GM12878 (cell line): ENCODE results near the gene SRPX2. TPM values are rescaled to one million over a fixed set of nuclear protein-coding genes. Genes with fewer than 3 reads are reported as not detected.

ENCODE experiments used
- ATAC-seq: fragments of 200-7000 bp; cut with Tn5 transposase; 3 replicates; pipeline ENCODE4 v1.9.1; 2020; ENCODE audit warnings: mild to moderate bottlenecking, moderate library complexity
- BruUV-seq: library from RNA; stranded (reverse); fragments of 400-500 nt; replicated peaks from 2 replicates; lab custom pipeline; 2021; lab: Mats Ljungman, UMichigan
- CTCF ChIA-PET: fragments of 300-600 bp; sonication (Branson Sonifier 250); formaldehyde crosslinking; extraction: SDS; loops from one replicate; lab custom pipeline; 2021; ENCODE audit warnings: inconsistent platforms; lab: Yijun Ruan, JAX
- POLR2A ChIA-PET: fragments of 350-600 bp; formaldehyde crosslinking; extraction: SDS; loops from one replicate; lab custom pipeline; 2021; ENCODE audit warnings: inconsistent platforms; lab: Charles Lee
- RAD21 ChIA-PET: fragments of 300-600 bp; sonication (Branson Sonifier 250); formaldehyde crosslinking; loops from one replicate; lab custom pipeline; 2023; ENCODE audit warnings: antibody characterized with exemption; ENCODE audit not compliant: unreplicated experiment; lab: Charles Lee
- SMC1A ChIA-PET: fragments of 300-600 bp; sonication (Branson Sonifier 250); formaldehyde crosslinking; loops from one replicate; lab custom pipeline; 2023; ENCODE audit not compliant: unreplicated experiment, uncharacterized antibody; lab: Charles Lee
- DNase-seq: peaks from one replicate; pipeline ENCODE4 v3.0.0-alpha.2; 2011; ENCODE audit warnings: low read depth, low spot score
- FAIRE-seq: peaks from 3 replicates; lab custom pipeline; 2011; peaks lifted over from hg19 to GRCh38; lab: Jason Lieb, UNC
- H2AFZ ChIP-seq: 2 replicates; pipeline ENCODE4 v1.6.0; 2011; ENCODE audit warnings: low read depth, low read length, control low read depth; ENCODE audit not compliant: control insufficient read depth
- H3K27ac ChIP-seq: 2 replicates; pipeline ENCODE4 v1.5.1; 2011; ENCODE audit warnings: control low read depth; ENCODE audit not compliant: control insufficient read depth, insufficient read depth
- H3K27me3 ChIP-seq, 2 experiments: replicated peaks in 1 of 2; 2 replicates each; pipeline versions ENCODE4 v1.6.0 to v1.6.1; 2011; ENCODE audit warnings: low read length in 1 of 2; ENCODE audit not compliant: control insufficient read depth in 2 of 2, insufficient read depth in 2 of 2
- H3K36me3 ChIP-seq, 2 experiments: 2 replicates each; pipeline ENCODE4 v1.5.1; 2011; ENCODE audit warnings: low read length in 1 of 2; ENCODE audit not compliant: control insufficient read depth in 2 of 2, insufficient read depth in 2 of 2
- H3K4me1 ChIP-seq: 2 replicates; pipeline ENCODE4 v1.6.1; 2011; ENCODE audit warnings: mild to moderate bottlenecking, low read length, moderate library complexity, mixed read lengths; ENCODE audit not compliant: control insufficient read depth, insufficient read depth
- H3K4me2 ChIP-seq: 2 replicates; pipeline ENCODE4 v1.6.0; 2011; ENCODE audit warnings: control low read depth; ENCODE audit not compliant: control insufficient read depth, insufficient read depth
- H3K4me3 ChIP-seq: fragments of 200-600 bp; sonication (generic); 2 replicates; pipeline ENCODE4 v1.5.1; 2016
- H3K79me2 ChIP-seq: 2 replicates; pipeline ENCODE4 v1.6.0; 2011; ENCODE audit warnings: low read length; ENCODE audit not compliant: control insufficient read depth, insufficient read depth
- H3K9ac ChIP-seq: 2 replicates; pipeline ENCODE4 v1.8.0; 2011; ENCODE audit warnings: low read length, control low read depth, mixed read lengths; ENCODE audit not compliant: control insufficient read depth, insufficient read depth
- H3K9me3 ChIP-seq: replicated peaks from 3 replicates; pipeline ENCODE4 v1.5.1; 2011; ENCODE audit warnings: mild to moderate bottlenecking, low read length; ENCODE audit not compliant: control insufficient read depth, insufficient read depth
- H4K20me1 ChIP-seq: 2 replicates; pipeline ENCODE4 v1.6.0; 2011; ENCODE audit not compliant: control insufficient read depth, insufficient read depth
- ATF3 ChIP-seq: IDR thresholded peaks from 2 replicates; pipeline ENCODE4 v1.6.1; 2011; ENCODE audit warnings: low read depth, mild to moderate bottlenecking, low read length, moderate library complexity, borderline replicate concordance; ENCODE audit errors: extremely low read depth
- ATF7 ChIP-seq: fragments of 450-650 bp; IDR thresholded peaks from 2 replicates; pipeline ENCODE4 v1.6.1; 2016; ENCODE audit warnings: low read depth, mild to moderate bottlenecking
- E2F8 ChIP-seq: fragments of 450-650 bp; IDR thresholded peaks from 2 replicates; pipeline ENCODE4 v1.6.1; 2018; ENCODE audit warnings: mild to moderate bottlenecking, low read depth, moderate library complexity; ENCODE audit not compliant: partially characterized antibody
- ESRRA ChIP-seq: IDR thresholded peaks from 2 replicates; pipeline ENCODE4 v1.6.1; 2012; ENCODE audit warnings: mild to moderate bottlenecking, low read length, improper control_type of control experiment
- JUND ChIP-seq: IDR thresholded peaks from 2 replicates; pipeline ENCODE4 v1.6.1; 2012; ENCODE audit warnings: low read depth, mild to moderate bottlenecking, low read length, improper control_type of control experiment, moderate library complexity
- KLF5 ChIP-seq: fragments of 450-650 bp; IDR thresholded peaks from 2 replicates; pipeline ENCODE4 v1.6.1; 2014; ENCODE audit warnings: mild to moderate bottlenecking; ENCODE audit not compliant: partially characterized antibody
- LARP7 ChIP-seq: fragments of 450-650 bp; IDR thresholded peaks from 2 replicates; pipeline ENCODE4 v1.6.1; 2017; ENCODE audit warnings: mild to moderate bottlenecking
- MEF2B ChIP-seq: fragments of 450-650 bp; IDR thresholded peaks from 2 replicates; pipeline ENCODE4 v1.6.1; 2018; ENCODE audit warnings: mild to moderate bottlenecking, moderate library complexity; ENCODE audit not compliant: partially characterized antibody, poor library complexity, severe bottlenecking
- POLR2A ChIP-seq: IDR thresholded peaks from 2 replicates; pipeline ENCODE4 v1.6.1; 2011; ENCODE audit warnings: low read depth, mild to moderate bottlenecking, low read length
- RAD51 ChIP-seq: fragments of 450-650 bp; IDR thresholded peaks from 2 replicates; pipeline ENCODE4 v1.6.1; 2016; ENCODE audit warnings: moderate library complexity, mild to moderate bottlenecking, inconsistent platforms
- RUNX3 ChIP-seq: IDR thresholded peaks from 2 replicates; pipeline ENCODE4 v1.6.1; 2012; ENCODE audit warnings: low read length, inconsistent platforms
- SPI1 ChIP-seq: IDR thresholded peaks from 2 replicates; pipeline ENCODE4 v1.6.1; 2011; ENCODE audit warnings: low read depth, mild to moderate bottlenecking, low read length, moderate library complexity, borderline replicate concordance; ENCODE audit not compliant: insufficient read depth
- SUPT20H ChIP-seq: IDR thresholded peaks from 2 replicates; pipeline ENCODE4 v1.6.1; 2011; ENCODE audit warnings: low read depth, mild to moderate bottlenecking, low read length, moderate library complexity, borderline replicate concordance; ENCODE audit not compliant: control insufficient read depth
- WRNIP1 ChIP-seq: IDR thresholded peaks from 2 replicates; pipeline ENCODE4 v1.6.1; 2011; ENCODE audit warnings: low read depth, low read length, improper control_type of control experiment, borderline replicate concordance
- ZNF384 ChIP-seq: IDR thresholded peaks from 2 replicates; pipeline ENCODE4 v1.6.1; 2012; ENCODE audit warnings: low read depth, mild to moderate bottlenecking, low read length, improper control_type of control experiment, borderline replicate concordance
- WGBS: methylation state at CpG from one replicate; pipeline ENCODE4 v1.1.6; 2016; ENCODE audit warnings: low lambda C conversion rate; ENCODE audit not compliant: insufficient replicate concordance, insufficient coverage; ENCODE audit errors: missing lambda C conversion rate; 5-methylcytosine and 5-hydroxymethylcytosine counted together
- in situ Hi-C: fragments of 300-500 bp; cut with MboI; formaldehyde crosslinking; loops from 9 replicates; pipeline ENCODE4 v1.14.3; 2018; ENCODE audit warnings: mixed read lengths
- intact Hi-C: fragments of 100-400 bp; cut with micrococcal nuclease; formaldehyde crosslinking; loops from one replicate; pipeline ENCODE4 v1.14.2; 2022; ENCODE audit not compliant: unreplicated experiment
- polyA plus RNA-seq, 11 experiments: library from polyadenylated mRNA; depleted of rRNA in 4 of 11; unstranded in 6 of 11; stranded (reverse) in 5 of 11; fragments of >200 nt; fragmentation: Nextera tagmentation in 4 of 11; fragmentation: Illumina TruSeq in 1 of 11; extraction: Ambion mirVana in 4 of 11; extraction: Trizol in 1 of 11; gene quantifications; 1 replicate in 1 of 11; 2 replicates in 10 of 11; pipeline versions ENCODE4 v1.2.1 to v1.2.3, GENCODE V29; 2011 to 2016; ENCODE audit warnings: inconsistent platforms in 2 of 11, missing spikeins in 2 of 11, low read depth in 1 of 11
- total RNA-seq, 4 experiments: library from RNA; depleted of rRNA in 3 of 4; stranded (reverse); fragments of >200 nt in 3 of 4; fragmentation: Illumina TruSeq in 1 of 4; extraction: Trizol in 1 of 4; gene quantifications; 2 replicates each; pipeline versions ENCODE4 v1.2.1 to v1.2.3, GENCODE V29; 2013 to 2021
- TF ChIP-seq, protein P1 (sequence below): IDR thresholded peaks from 2 replicates; pipeline ENCODE4 v1.6.1; 2012; ENCODE audit warnings: low read depth, low read length, improper control_type of control experiment
- TF ChIP-seq, protein P2 (sequence below): fragments of 450-650 bp; IDR thresholded peaks from 2 replicates; pipeline ENCODE4 v1.6.1; 2017; ENCODE audit warnings: mild to moderate bottlenecking, low read depth, inconsistent platforms; ENCODE audit not compliant: poor library complexity, severe bottlenecking

The SRPX2 gene
- total and polyA plus RNA-seq, 10 of the 15 experiments (the other 5 are each of a cell fraction or from before 2014, with no cell fraction given) = not detected

- TF ChIP-seq LARP7 = no peak
- no peak for TF ChIP-seq ATF7
- no peak for TF ChIP-seq POLR2A
- no peak for TF ChIP-seq SUPT20H
- no peak for TF ChIP-seq WRNIP1
- TF ChIP-seq, all 136 proteins: peak for 0
Observed at GRCh38 chrX:100695302-100695701, 51.3 kb downstream of the SRPX2 start (continued).

DNA sequence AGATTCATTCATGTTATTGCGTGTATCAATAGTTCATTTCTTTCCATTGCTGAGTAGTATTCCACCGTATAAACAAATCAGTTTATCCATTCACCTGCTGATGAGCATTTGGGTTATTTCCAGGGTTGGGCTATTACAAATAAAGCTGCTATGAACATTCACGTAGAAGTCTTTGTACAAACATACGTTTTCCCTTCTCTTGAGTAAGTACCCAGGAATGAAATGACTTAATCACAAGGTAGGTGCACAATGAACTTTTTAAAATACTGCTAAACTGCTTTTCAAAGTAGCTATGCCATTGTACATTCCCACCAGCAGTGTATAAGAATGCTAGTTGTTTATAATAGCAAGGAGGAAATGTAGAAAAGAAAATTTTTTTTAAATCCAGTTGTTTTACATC lies 52.0 kb downstream of the SRPX2 start:
- no peaks in the 10 kb centered on the region for H3K4me1 ChIP-seq
- H3K9me3 ChIP-seq = no peaks in the 10 kb centered on the region
- H3K4me3 ChIP-seq = no peak overlapping the region
- no TSS peak for BruUV-seq
- no peaks in the 10 kb centered on the region for H3K79me2 ChIP-seq
- ChIA-PET POLR2A (no interaction called here), SMC1A (interaction anchor here (1.0 kb wide), 1 partner anchor 19 kb away, joined by 3 read pairs; no protein-coding TSS in a partner anchor), CTCF (no interaction called here), RAD21 (no interaction called here)
- no peak overlapping the region for H3K4me2 ChIP-seq
- no peak overlapping the region for H2AFZ ChIP-seq
- H3K27me3 ChIP-seq = no peaks in the 10 kb centered on the region; a peak in 1 of 4 replicates
- ATAC-seq (no peak), FAIRE-seq (no peak), DNase-seq (no peak)
- in situ Hi-C loops = no loop called here
- WGBS = 25% methylated on average over 4 of the region's 4 CpGs
- H4K20me1 ChIP-seq = no peaks in the 10 kb centered on the region
- H3K27ac ChIP-seq = no peak overlapping the region
- intact Hi-C loops = no loop called here
- no peak overlapping the region for H3K9ac ChIP-seq
- no peaks in the 10 kb centered on the region for H3K36me3 ChIP-seq
- no peak for TF ChIP-seq WRNIP1
- TF ChIP-seq POLR2A = no peak
- no peak for TF ChIP-seq ATF3
- TF ChIP-seq, protein P1, sequence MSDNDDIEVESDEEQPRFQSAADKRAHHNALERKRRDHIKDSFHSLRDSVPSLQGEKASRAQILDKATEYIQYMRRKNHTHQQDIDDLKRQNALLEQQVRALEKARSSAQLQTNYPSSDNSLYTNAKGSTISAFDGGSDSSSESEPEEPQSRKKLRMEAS = no peak
- no peak for TF ChIP-seq RAD51
- no peak for TF ChIP-seq KLF5
- TF ChIP-seq JUND = no peak
- TF ChIP-seq, protein P2, sequence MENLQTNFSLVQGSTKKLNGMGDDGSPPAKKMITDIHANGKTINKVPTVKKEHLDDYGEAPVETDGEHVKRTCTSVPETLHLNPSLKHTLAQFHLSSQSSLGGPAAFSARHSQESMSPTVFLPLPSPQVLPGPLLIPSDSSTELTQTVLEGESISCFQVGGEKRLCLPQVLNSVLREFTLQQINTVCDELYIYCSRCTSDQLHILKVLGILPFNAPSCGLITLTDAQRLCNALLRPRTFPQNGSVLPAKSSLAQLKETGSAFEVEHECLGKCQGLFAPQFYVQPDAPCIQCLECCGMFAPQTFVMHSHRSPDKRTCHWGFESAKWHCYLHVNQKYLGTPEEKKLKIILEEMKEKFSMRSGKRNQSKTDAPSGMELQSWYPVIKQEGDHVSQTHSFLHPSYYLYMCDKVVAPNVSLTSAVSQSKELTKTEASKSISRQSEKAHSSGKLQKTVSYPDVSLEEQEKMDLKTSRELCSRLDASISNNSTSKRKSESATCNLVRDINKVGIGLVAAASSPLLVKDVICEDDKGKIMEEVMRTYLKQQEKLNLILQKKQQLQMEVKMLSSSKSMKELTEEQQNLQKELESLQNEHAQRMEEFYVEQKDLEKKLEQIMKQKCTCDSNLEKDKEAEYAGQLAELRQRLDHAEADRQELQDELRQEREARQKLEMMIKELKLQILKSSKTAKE = no peak
- no peak for TF ChIP-seq RUNX3
- no peak for TF ChIP-seq ZNF384
- TF ChIP-seq MEF2B = no peak
- TF ChIP-seq SPI1 = no peak
- TF ChIP-seq E2F8 = no peak
- TF ChIP-seq ESRRA = no peak
